ENCODE measurements around the gene TNFSF9. TPM values are rescaled to one million over a fixed set of nuclear protein-coding genes. Genes with fewer than 3 reads are reported as not detected.

Gene TNFSF9
- total and polyA plus RNA-seq, 12 donors, result 0.13 to 0.88 (median 0.21) TPM; not detected in 3

GRCh38 chr19:6499052-6499790, 31.6 kb upstream of the TNFSF9 start:
- no peak overlapping the region for H3K27ac ChIP-seq
- peaks cover 0 to 15% (median 12%) of the 10 kb centered on the region in 9 donors for H3K4me1 ChIP-seq
- no peaks in the 10 kb centered on the region for H3K9me3 ChIP-seq
- DNase-seq, result no peak
- TF ChIP-seq CTCF (IDR thresholded peaks at IDR 0.05), result no peak
- no peaks in the 10 kb centered on the region for H3K36me3 ChIP-seq
- 66 to 70% methylated on average over 17 of the region's 17 CpGs for WGBS, 2 donors
- H3K27me3 ChIP-seq, result peaks cover 19 to 61% (median 50%) of the 10 kb centered on the region in 7 donors
- intact Hi-C loops (cut with DNase I), result no loop called here
- no peak for ATAC-seq
- no peak overlapping the region for H3K4me3 ChIP-seq

- WGBS, 2 donors, result 52 to 54% methylated on average over 24 of the region's 24 CpGs
- no peak for TF ChIP-seq CTCF (IDR thresholded peaks at IDR 0.05)
- intact Hi-C loops (cut with DNase I), result no loop called here
- ATAC-seq, result no peak
- H3K9me3 ChIP-seq, result no peaks in the 10 kb centered on the region
- peaks cover 19 to 63% (median 52%) of the 10 kb centered on the region in 7 donors for H3K27me3 ChIP-seq
- H3K4me1 ChIP-seq, result peaks cover 0 to 15% (median 12%) of the 10 kb centered on the region in 9 donors
- no peak overlapping the region for H3K27ac ChIP-seq
- peak overlapping the region in 8 of 10 donors; percentile 29 to 52 (median 46) for H3K4me3 ChIP-seq
- no peaks in the 10 kb centered on the region for H3K36me3 ChIP-seq
- no peak for DNase-seq
These were observed 29.7 kb upstream of the TNFSF9 start for GRCh38 chr19:6500837-6501739.

- peak; percentile 11 to 55 for DNase-seq
These were observed 28.8 kb upstream of the TNFSF9 start, which contains the start of gene TUBB4A for GRCh38 chr19:6501740-6502648. Gene TUBB4A, minus strand, starts transcription at chr19:6502309. Its CDS starts 97 bp downstream, at chr19:6502212.

More at GRCh38 chr19:6501740-6502648, 28.8 kb upstream of the TNFSF9 start, which contains the start of gene TUBB4A:
- peak in 7 of 8 donors; percentile 41 to 72 (median 56) for ATAC-seq
- no peaks in the 10 kb centered on the region for H3K9me3 ChIP-seq
- H3K27me3 ChIP-seq, result peaks cover 19 to 63% (median 52%) of the 10 kb centered on the region in 7 donors
- no peaks in the 10 kb centered on the region for H3K36me3 ChIP-seq
- H3K27ac ChIP-seq, result peak within 1 kb of the TSS in 2 of 10 donors; percentile 6 to 8
- H3K4me1 ChIP-seq, result peaks cover 0 to 15% (median 12%) of the 10 kb centered on the region in 9 donors
- H3K4me3 ChIP-seq, result peak within 1 kb of the TSS; percentile 29 to 52 (median 46)
- TF ChIP-seq CTCF (IDR thresholded peaks at IDR 0.05), result no peak
- intact Hi-C loops (cut with DNase I), result no loop called here
- WGBS, 2 donors, result 1 to 2% methylated on average over 63 to 71 of the region's 71 CpGs

Data from heart right ventricle (tissue), 16 donors.